Skeletal muscle tissue (tissue), 5 donors: Measurements from ENCODE around the gene PGLYRP1. TPM values are rescaled to one million over a fixed set of nuclear protein-coding genes. Genes with fewer than 3 reads are reported as not detected.

ENCODE experiments used
- H3K27ac ChIP-seq: one replicate; pipeline ENCODE4 v1.7.0; 2013; ENCODE audit warnings: mild to moderate bottlenecking, low read depth, low read length, inconsistent platforms
- H3K27me3 ChIP-seq, 3 donors: one replicate each; pipeline ENCODE4 v1.7.0; 2013; ENCODE audit warnings: low read length in 3 of 3; ENCODE audit not compliant: control insufficient read depth in 3 of 3, insufficient read depth in 3 of 3
- H3K36me3 ChIP-seq, 3 donors: one replicate each; pipeline ENCODE4 v1.7.0; 2013; ENCODE audit warnings: low read length in 3 of 3; ENCODE audit not compliant: control insufficient read depth in 3 of 3, insufficient read depth in 3 of 3
- H3K4me1 ChIP-seq, 3 donors: one replicate each; pipeline ENCODE4 v1.7.0; 2013; ENCODE audit warnings: low read length in 3 of 3, mild to moderate bottlenecking in 3 of 3; ENCODE audit not compliant: control insufficient read depth in 3 of 3, insufficient read depth in 3 of 3
- H3K4me3 ChIP-seq, 3 donors: one replicate each; pipeline ENCODE4 v1.7.0; 2013; ENCODE audit warnings: low read length in 3 of 3
- H3K9ac ChIP-seq, 3 donors: one replicate each; pipeline ENCODE4 v1.7.0; 2013; ENCODE audit warnings: low read length in 3 of 3, mild to moderate bottlenecking in 3 of 3, moderate library complexity in 2 of 3, low read depth in 1 of 3
- H3K9me3 ChIP-seq, 3 donors: one replicate each; pipeline ENCODE4 v1.7.0; 2013; ENCODE audit warnings: low read length in 3 of 3; ENCODE audit not compliant: control insufficient read depth in 3 of 3
- small RNA-seq: library from RNA; depleted of rRNA; stranded (forward); fragments of <200 nt; gene quantifications from one replicate; pipeline ENCODE3, GENCODE V24; 2014
- total RNA-seq: library from RNA; depleted of rRNA; stranded (reverse); fragments of >200 nt; gene quantifications from one replicate; pipeline ENCODE4 v1.2.3, GENCODE V29; 2014
- donor health status: Osteomylitis.

Gene PGLYRP1
- total RNA-seq, 1 donor from 2014 or later, result 2.1 TPM

GRCh38 chr19:45972947-45973540, 49.8 kb downstream of the PGLYRP1 start:
- Histone ChIP-seq H3K36me3 (no peaks in the 10 kb centered on the region), H3K4me3 (peak overlapping the region; percentile 25 to 60 (median 48)), H3K9ac (no peak overlapping the region), H3K27me3 (peaks cover 59 to 67% (median 61%) of the 10 kb centered on the region in 3 donors), H3K4me1 (peaks cover 3 to 4% (median 3%) of the 10 kb centered on the region in 3 donors), H3K9me3 (no peaks in the 10 kb centered on the region), H3K27ac (no peak overlapping the region)

DNA sequence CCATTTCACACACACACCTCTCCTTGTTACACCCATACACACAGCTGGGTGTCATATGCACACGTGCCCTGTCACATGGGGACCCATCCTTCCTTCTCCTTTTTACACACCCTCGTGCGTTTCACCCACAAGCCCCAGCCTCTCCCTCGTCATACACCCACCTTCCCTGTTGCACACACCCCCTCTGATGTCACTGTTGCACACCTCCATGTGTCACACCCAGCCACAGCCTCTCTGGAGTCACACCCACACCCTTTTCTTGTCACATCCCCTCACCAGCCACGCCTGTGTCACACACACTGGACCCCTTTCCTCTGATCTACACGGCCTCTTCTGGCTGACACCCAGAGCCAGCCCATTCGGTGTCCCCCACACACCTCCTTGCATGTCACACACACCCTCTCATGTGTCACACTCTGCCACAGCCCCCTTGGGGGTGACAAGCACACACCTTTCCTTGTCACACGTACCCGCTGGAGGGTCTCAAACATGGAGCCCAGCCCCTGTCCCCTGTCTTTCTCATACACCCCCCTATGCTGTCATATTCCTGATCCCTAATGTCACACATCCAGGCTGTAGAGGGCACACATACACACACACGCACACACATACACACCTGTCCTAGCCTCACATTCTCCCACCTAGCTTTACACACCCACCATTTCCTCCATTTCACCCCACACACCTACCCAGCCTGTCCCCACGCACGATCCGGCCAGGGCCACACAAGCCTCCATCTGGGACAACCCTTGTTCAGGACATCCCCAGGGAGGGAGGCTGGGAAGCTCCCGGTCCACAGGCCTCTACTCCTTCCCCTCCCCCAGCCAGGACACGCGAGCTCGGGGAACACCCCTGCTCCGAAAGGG, 50.5 kb downstream of the PGLYRP1 start:
- no peak overlapping the region for H3K27ac ChIP-seq
- H3K36me3 ChIP-seq, result no peaks in the 10 kb centered on the region
- peaks cover 63 to 71% (median 64%) of the 10 kb centered on the region in 3 donors for H3K27me3 ChIP-seq
- H3K9me3 ChIP-seq, result no peaks in the 10 kb centered on the region
- H3K4me3 ChIP-seq, result peak overlapping the region; percentile 25 to 60 (median 48)
- peak overlapping the region in 1 of 3 donors; percentile 60 for H3K9ac ChIP-seq
- H3K4me1 ChIP-seq, result peaks cover 3 to 4% (median 3%) of the 10 kb centered on the region in 3 donors

GRCh38 chr19:45971260-45971902, 51.5 kb downstream of the PGLYRP1 start:
- no peaks in the 10 kb centered on the region for H3K36me3 ChIP-seq
- peaks cover 64 to 72% (median 65%) of the 10 kb centered on the region in 3 donors for H3K27me3 ChIP-seq
- H3K4me3 ChIP-seq, result peak overlapping the region in 2 of 3 donors; percentile 48 to 60
- peaks cover 3 to 4% (median 3%) of the 10 kb centered on the region in 3 donors for H3K4me1 ChIP-seq
- no peak overlapping the region for H3K9ac ChIP-seq
- H3K27ac ChIP-seq, result no peak overlapping the region
- no peaks in the 10 kb centered on the region for H3K9me3 ChIP-seq

DNA sequence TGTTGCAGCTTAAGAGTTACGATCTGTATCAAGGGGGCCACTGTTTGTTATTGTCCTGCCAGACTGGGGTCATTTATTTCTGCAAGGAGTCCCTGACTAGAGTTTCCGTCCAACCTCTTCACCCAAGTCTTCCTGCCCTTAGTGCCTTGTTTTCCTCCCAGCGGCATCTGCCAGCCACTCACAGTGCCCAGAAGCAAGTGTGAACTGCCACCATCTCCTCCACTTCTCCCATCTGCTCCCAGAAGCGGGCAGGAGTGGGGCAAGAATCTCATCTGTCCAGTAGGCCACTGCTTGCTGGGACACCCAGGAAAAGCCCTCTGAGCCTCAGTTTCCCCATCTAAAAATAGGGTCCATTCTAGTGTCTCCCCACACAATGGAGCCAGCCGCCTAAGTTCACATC, 53.2 kb downstream of the PGLYRP1 start:
- Histone ChIP-seq H3K9me3 (no peaks in the 10 kb centered on the region), H3K4me3 (no peak overlapping the region), H3K36me3 (no peaks in the 10 kb centered on the region), H3K9ac (no peak overlapping the region), H3K27ac (no peak overlapping the region), H3K27me3 (peaks cover 53 to 64% (median 56%) of the 10 kb centered on the region in 3 donors), H3K4me1 (peaks cover 3 to 4% (median 3%) of the 10 kb centered on the region in 3 donors)

Small RNA genes within 50 kb of the gene (small RNA-seq; reads per million reads assigned to genes)
- gene MIR769, result 103 reads per million, percentile 96 among the genes with 10 or more reads in this experiment

Other genes starting within 250 kb of the PGLYRP1 start
- gene DMPK, start 240.6 kb downstream of the PGLYRP1 start, total RNA-seq, result 160 TPM
- gene DMWD, start 230.2 kb downstream of the PGLYRP1 start, total RNA-seq, result 20.4 TPM
- not detected for gene RSPH6A, start 207.7 kb downstream of the PGLYRP1 start, total RNA-seq
- gene SYMPK, start 159.9 kb downstream of the PGLYRP1 start, total RNA-seq, result 23.5 TPM
- not detected for gene FOXA3, start 158.7 kb downstream of the PGLYRP1 start, total RNA-seq
- 24.5 TPM for gene IRF2BP1, start 136.9 kb downstream of the PGLYRP1 start, total RNA-seq
- gene MYPOP, start 120.4 kb downstream of the PGLYRP1 start, total RNA-seq, result 0.52 TPM
- not detected for gene NANOS2, start 108.3 kb downstream of the PGLYRP1 start, total RNA-seq
- gene NOVA2, start 49.2 kb downstream of the PGLYRP1 start, total RNA-seq, result 0.52 TPM
- gene CCDC61, start 27.6 kb downstream of the PGLYRP1 start, total RNA-seq, result 4.2 TPM
- 3.1 TPM for gene IGFL4, start 17.9 kb upstream of the PGLYRP1 start, total RNA-seq
- not detected for gene IGFL3, start 101.6 kb upstream of the PGLYRP1 start, total RNA-seq
- gene IGFL2, start 125.2 kb upstream of the PGLYRP1 start, total RNA-seq, result not detected
- not detected for gene IGFL1, start 206.7 kb upstream of the PGLYRP1 start, total RNA-seq